NB4 (cell line): ENCODE measurements around the gene ZNF24.

ENCODE experiments used
- DNase-seq: peaks from one replicate; pipeline ENCODE4 v3.0.0; 2010; ENCODE audit warnings: low read depth
- H3K4me3 ChIP-seq: one replicate; pipeline ENCODE4 v1.5.1; 2011; ENCODE audit warnings: mild to moderate bottlenecking, low read depth, low read length, moderate library complexity
- CTCF ChIP-seq: IDR thresholded peaks from one replicate; pipeline ENCODE4 v1.5.1; 2012; ENCODE audit warnings: low read depth, low read length
- MAX ChIP-seq: IDR thresholded peaks from 2 replicates; pipeline ENCODE4 v1.6.1; 2011; ENCODE audit warnings: low read depth, low read length
- MYC ChIP-seq: IDR thresholded peaks from 2 replicates; pipeline ENCODE4 v1.6.1; 2011; ENCODE audit warnings: low read depth, low read length
- POLR2A ChIP-seq: IDR thresholded peaks from 2 replicates; pipeline ENCODE4 v1.6.1; 2011; ENCODE audit warnings: mild to moderate bottlenecking; ENCODE audit not compliant: insufficient read length; ENCODE audit errors: extremely low read depth

The ZNF24 gene

DNA sequence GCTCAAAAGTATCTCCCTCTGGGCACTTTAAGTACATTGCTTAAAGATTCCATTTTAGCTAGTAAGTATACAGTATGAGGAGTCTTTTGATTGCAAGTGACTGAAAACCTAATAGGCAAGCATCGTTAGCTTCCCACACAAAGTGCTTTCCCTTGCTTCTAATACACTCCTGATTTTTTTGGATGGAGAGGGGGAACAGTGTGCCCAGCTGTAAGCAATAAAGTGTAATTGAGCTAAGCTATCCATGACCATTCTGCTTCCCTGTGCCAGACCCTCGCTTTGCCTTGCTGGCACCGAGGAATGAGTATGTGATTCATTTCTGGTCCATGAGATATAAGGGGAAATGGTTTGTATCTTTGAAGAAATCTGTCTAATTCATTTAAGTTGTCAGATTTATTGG lies 3.8 kb upstream of the ZNF24 start:
- H3K4me3 ChIP-seq = no peak overlapping the region
- no peak for DNase-seq
- TF ChIP-seq MYC (no peak), MAX (no peak), CTCF (no peak)

- H3K4me3 ChIP-seq = no peak overlapping the region
- TF ChIP-seq CTCF = no peak
- DNase-seq = no peak
Measured at GRCh38 chr18:35345950-35346349, 1.7 kb upstream of the ZNF24 start.

GRCh38 chr18:35345460-35345921 lies 1.3 kb upstream of the ZNF24 start:
- TF ChIP-seq CTCF = no peak
- no peak for TF ChIP-seq POLR2A
- TF ChIP-seq MYC = no peak
- TF ChIP-seq MAX = no peak
- no peak overlapping the region for H3K4me3 ChIP-seq
- DNase-seq = no peak

- DNase-seq = no peak
- TF ChIP-seq CTCF (no peak), MAX (no peak), MYC (no peak), POLR2A (no peak)
- peak overlapping the region; percentile 95 for H3K4me3 ChIP-seq
Measured at GRCh38 chr18:35344736-35345459, 678 bp upstream of the ZNF24 start.

DNA sequence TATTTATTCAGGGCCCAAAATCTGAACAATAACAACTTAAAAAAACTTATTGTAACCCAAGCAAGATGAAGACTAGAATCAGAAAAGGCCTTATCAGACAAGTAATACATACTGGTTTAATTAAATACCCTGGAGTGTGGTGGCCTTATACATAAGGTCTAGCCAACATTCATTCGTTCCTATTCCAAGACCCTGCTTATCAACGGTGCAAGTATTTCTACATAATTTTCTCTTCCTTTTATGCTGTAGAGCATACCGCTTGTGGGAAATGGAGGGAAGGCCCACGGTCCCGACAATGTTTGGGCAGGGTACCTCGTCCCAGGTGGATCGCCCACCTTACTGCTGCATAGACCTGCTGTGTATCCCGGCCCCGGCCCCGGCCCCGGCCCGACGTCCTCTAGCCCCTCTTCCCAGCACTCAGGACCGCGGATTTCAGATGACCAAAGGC lies 708 bp downstream of the ZNF24 start:
- TF ChIP-seq MAX = no peak
- no peak for TF ChIP-seq POLR2A
- TF ChIP-seq MYC = no peak
- no peak for TF ChIP-seq CTCF
- peak overlapping the region; percentile 95 for H3K4me3 ChIP-seq
- DNase-seq = no peak

DNA sequence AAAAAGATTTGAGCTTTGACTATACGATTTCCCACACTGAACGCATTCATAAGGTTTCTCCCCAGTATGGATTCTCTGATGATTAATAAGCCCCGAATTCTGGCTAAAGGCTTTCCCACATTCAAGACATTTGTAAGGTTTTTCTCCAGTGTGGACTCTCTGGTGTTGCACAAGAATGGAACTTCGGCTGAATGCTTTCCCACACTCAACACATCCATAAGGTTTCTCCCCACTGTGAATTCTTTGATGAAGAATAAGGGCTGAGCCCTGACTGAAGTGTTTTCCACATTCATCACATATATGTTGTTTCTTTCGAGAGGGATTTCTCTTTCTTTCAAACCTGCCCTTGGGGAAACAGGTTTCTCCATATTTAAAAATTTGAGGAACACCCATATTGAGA lies 6.9 kb downstream of the ZNF24 start:
- DNase-seq = no peak
- H3K4me3 ChIP-seq = no peak overlapping the region
- TF ChIP-seq POLR2A = no peak
- TF ChIP-seq MAX = no peak
- no peak for TF ChIP-seq CTCF
- no peak for TF ChIP-seq MYC
